Measurements from ENCODE around the gene HIBADH.

HIBADH gene

GRCh38 chr7:27635728-27636127 lies 27.0 kb downstream of the HIBADH start:
- DNase-seq (ENCODE audit: low read depth): no peak

- DNase-seq (ENCODE audit: low read depth): no peak
Measured at GRCh38 chr7:27634671-27635493, 27.8 kb downstream of the HIBADH start.

GRCh38 chr7:27633062-27633461 lies 29.6 kb downstream of the HIBADH start:
- no peak for DNase-seq (ENCODE audit: low read depth)

- DNase-seq (ENCODE audit: low read depth): no peak
Measured at GRCh38 chr7:27631391-27631790, 31.3 kb downstream of the HIBADH start.

GRCh38 chr7:27627146-27627545 lies 35.5 kb downstream of the HIBADH start:
- no peak for DNase-seq (ENCODE audit: low read depth)

- no peak for DNase-seq (ENCODE audit: low read depth)
Measured at GRCh38 chr7:27619492-27619891, 43.2 kb downstream of the HIBADH start.

- DNase-seq (ENCODE audit: low read depth): no peak
Measured at GRCh38 chr7:27617651-27618381, 44.9 kb downstream of the HIBADH start.

GRCh38 chr7:27616914-27617548 lies 45.7 kb downstream of the HIBADH start:
- no peak for DNase-seq (ENCODE audit: low read depth)

GRCh38 chr7:27616186-27616491 lies 46.5 kb downstream of the HIBADH start:
- no peak for DNase-seq (ENCODE audit: low read depth)

- no peak for DNase-seq (ENCODE audit: low read depth)
Measured at GRCh38 chr7:27615420-27616185, 47.1 kb downstream of the HIBADH start.

- DNase-seq (ENCODE audit: low read depth): no peak
Measured at GRCh38 chr7:27614095-27614494, 48.6 kb downstream of the HIBADH start.

- no peak for DNase-seq (ENCODE audit: low read depth)
Measured at GRCh38 chr7:27611059-27611458, 51.6 kb downstream of the HIBADH start.

- no peak for DNase-seq (ENCODE audit: low read depth)
Measured at GRCh38 chr7:27608776-27609495, 53.7 kb downstream of the HIBADH start.

GRCh38 chr7:27607210-27607606 lies 55.5 kb downstream of the HIBADH start:
- DNase-seq (ENCODE audit: low read depth): no peak

- DNase-seq (ENCODE audit: low read depth): peak; percentile 65
Measured at GRCh38 chr7:27606270-27607209, 56.1 kb downstream of the HIBADH start.

GRCh38 chr7:27605689-27606269 lies 56.9 kb downstream of the HIBADH start:
- peak; percentile 60 for DNase-seq (ENCODE audit: low read depth)

GRCh38 chr7:27605283-27605682 lies 57.4 kb downstream of the HIBADH start:
- DNase-seq (ENCODE audit: low read depth): no peak

- no peak for DNase-seq (ENCODE audit: low read depth)
Measured at GRCh38 chr7:27603813-27604212, 58.9 kb downstream of the HIBADH start.

- DNase-seq (ENCODE audit: low read depth): no peak
Measured at GRCh38 chr7:27602766-27603165, 59.9 kb downstream of the HIBADH start.

GRCh38 chr7:27601217-27601616 lies 61.5 kb downstream of the HIBADH start:
- DNase-seq (ENCODE audit: low read depth): no peak

Measured in HS-5 (cell line).